ENCODE measurements around the gene NTSR1.

Gene NTSR1

GRCh38 chr20:62726716-62727583 lies 18.3 kb downstream of the NTSR1 start:
- no peak for TF ChIP-seq CTCF (IDR thresholded peaks at IDR 0.05; ENCODE audit: low read depth, low read length)
- DNase-seq (ENCODE audit: low read depth in 2 of 2): no peak
- H3K4me3 ChIP-seq (replicated peaks in 1 of 2; ENCODE audit: low read depth in 2 of 2, low read length in 2 of 2): no peak overlapping the region

DNA sequence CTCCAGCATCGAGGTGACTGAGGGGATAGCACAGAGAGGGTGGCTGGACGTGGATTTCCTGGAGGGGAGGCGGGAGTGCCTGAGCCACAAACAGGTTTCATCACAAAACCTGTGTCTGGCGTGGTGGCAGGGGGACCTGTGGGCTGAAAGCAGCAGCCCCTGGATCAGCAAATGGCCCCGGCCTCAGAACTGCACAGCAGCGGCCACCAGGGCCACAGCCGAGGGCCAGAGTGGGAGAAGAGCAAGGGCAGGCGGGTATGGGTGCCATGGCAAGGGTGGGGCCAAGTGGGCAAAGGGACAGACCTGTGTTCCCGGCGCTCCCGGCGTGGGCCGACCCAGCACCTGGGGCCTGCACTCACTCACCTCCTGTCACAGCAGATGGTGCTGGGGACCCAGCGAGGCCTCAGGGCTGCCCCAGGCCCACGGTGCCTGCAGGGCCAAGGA lies 19.0 kb downstream of the NTSR1 start:
- no peak overlapping the region for H3K4me3 ChIP-seq (replicated peaks in 1 of 2; ENCODE audit: low read depth in 2 of 2, low read length in 2 of 2)
- TF ChIP-seq CTCF (IDR thresholded peaks at IDR 0.05; ENCODE audit: low read depth, low read length): no peak
- DNase-seq (ENCODE audit: low read depth in 2 of 2): no peak

DNA sequence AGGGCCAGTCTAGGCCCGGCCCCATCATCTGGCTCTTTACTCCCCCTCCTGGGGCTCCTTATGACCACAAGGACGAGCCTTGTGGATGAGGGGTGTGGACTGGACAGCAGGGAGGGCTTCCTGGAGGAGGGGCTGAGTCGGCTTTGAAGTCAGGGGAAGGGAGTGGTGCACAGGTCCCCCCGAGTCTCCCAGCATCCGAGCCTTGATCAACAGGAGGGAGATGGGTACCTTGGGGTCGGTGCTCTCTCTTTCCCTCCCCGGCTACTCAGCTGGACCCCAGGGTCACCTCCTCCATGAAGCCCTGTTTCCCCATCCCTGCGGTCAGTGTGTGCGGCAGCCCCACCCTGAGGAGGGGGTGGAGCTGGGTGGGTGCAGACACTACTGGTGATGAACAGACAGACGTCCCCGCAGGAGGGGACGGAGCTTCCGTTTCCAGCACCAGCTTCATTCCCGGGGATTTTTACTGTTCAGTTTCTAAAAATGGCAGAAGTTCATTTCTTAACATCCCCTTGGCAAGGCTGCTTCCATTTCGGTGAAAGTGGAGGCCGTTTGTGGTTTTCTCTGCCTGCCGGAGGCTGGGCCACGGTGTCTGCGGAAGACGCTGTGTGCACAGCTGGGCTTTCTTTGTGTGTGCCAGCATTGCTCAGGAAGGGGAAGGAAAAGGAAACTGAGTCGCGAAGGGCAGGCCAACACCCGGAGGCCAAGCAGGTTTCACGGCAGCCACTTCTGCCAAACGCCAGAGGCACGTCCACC lies 19.6 kb downstream of the NTSR1 start:
- H3K4me3 ChIP-seq (replicated peaks in 1 of 2; ENCODE audit: low read depth in 2 of 2, low read length in 2 of 2): no peak overlapping the region
- no peak for DNase-seq (ENCODE audit: low read depth in 2 of 2)
- TF ChIP-seq CTCF (IDR thresholded peaks at IDR 0.05; ENCODE audit: low read depth, low read length): no peak

DNA sequence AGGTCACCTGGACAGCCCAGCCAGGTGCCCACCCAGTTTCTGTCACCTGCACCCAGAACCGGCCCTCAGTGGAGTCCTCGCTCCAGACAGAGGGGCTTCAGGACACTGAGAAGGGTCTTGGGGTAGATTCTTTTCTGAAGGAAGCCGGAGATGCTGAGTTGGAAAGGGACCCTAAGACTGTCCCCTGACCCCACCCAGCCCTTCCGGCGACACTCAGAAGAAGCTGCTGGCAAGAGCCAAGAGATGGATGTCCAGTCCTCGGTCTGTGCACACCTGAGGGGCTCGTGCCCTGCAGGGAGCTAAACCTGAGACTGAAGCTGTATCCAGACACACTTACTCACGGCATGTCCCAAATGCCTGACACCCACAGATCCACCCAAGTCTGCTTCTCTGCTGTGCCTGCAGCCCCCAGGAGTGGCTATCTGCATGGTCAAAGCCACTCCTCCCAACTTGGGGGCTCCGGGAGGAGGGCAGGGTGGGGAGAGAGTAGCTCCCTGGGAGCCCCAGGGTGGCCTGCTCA lies 20.2 kb downstream of the NTSR1 start:
- no peak overlapping the region for H3K4me3 ChIP-seq (replicated peaks in 1 of 2; ENCODE audit: low read depth in 2 of 2, low read length in 2 of 2)
- DNase-seq (ENCODE audit: low read depth in 2 of 2): no peak
- TF ChIP-seq CTCF (IDR thresholded peaks at IDR 0.05; ENCODE audit: low read depth, low read length): no peak

GRCh38 chr20:62730481-62730880 lies 21.8 kb downstream of the NTSR1 start:
- DNase-seq (ENCODE audit: low read depth in 2 of 2): no peak
- no peak overlapping the region for H3K4me3 ChIP-seq (replicated peaks in 1 of 2; ENCODE audit: low read depth in 2 of 2, low read length in 2 of 2)
- TF ChIP-seq CTCF (IDR thresholded peaks at IDR 0.05; ENCODE audit: low read depth, low read length): no peak

- DNase-seq (ENCODE audit: low read depth in 2 of 2): no peak
Observed at GRCh38 chr20:62732031-62732760, 23.6 kb downstream of the NTSR1 start.

More at GRCh38 chr20:62732031-62732760, 23.6 kb downstream of the NTSR1 start:
- H3K4me3 ChIP-seq (replicated peaks in 1 of 2; ENCODE audit: low read depth in 2 of 2, low read length in 2 of 2): no peak overlapping the region
- no peak for TF ChIP-seq CTCF (IDR thresholded peaks at IDR 0.05; ENCODE audit: low read depth, low read length)
